Endothelial cell of umbilical vein (primary cell): Measurements from ENCODE around the gene PDCD7. TPM values are rescaled to one million over a fixed set of nuclear protein-coding genes. Genes with fewer than 3 reads are reported as not detected.

ENCODE experiments used
- BruUV-seq: library from RNA; stranded (reverse); fragments of 400-500 nt; replicated peaks from 2 replicates; lab custom pipeline; 2021; lab: Mats Ljungman, UMichigan
- CTCF ChIA-PET: fragments of 300-600, 350-600 bp; sonication (Branson Sonifier 250); formaldehyde crosslinking; loops from one replicate; lab custom pipeline; 2021; ENCODE audit warnings: antibody characterized with exemption, inconsistent platforms; lab: Charles Lee
- POLR2A ChIA-PET: fragments of 300-600, 350-600 bp; sonication (Branson Sonifier 250); formaldehyde crosslinking; loops from one replicate; lab custom pipeline; 2021; ENCODE audit warnings: antibody characterized with exemption, inconsistent platforms; lab: Charles Lee
- DNase-seq: peaks from one replicate; pipeline ENCODE4 v3.0.0-alpha.2; 2011; ENCODE audit warnings: low read depth, low spot score
- FAIRE-seq: peaks from 2 replicates; lab custom pipeline; 2011; peaks lifted over from hg19 to GRCh38; lab: Jason Lieb, UNC
- H2AFZ ChIP-seq: 2 replicates; pipeline ENCODE4 v1.6.0; 2012; ENCODE audit warnings: low read depth, low read length, control low read depth, inconsistent platforms
- H3K27ac ChIP-seq: 2 replicates; pipeline ENCODE4 v1.5.1; 2011; ENCODE audit warnings: low read depth, mild to moderate bottlenecking, control low read depth, low read length, moderate library complexity; ENCODE audit not compliant: insufficient read depth
- H3K27me3 ChIP-seq, 2 experiments: 2 replicates each; pipeline versions ENCODE4 v1.6.0 to v1.6.1; 2011; ENCODE audit warnings: low read length in 2 of 2, mixed read lengths in 1 of 2; ENCODE audit not compliant: control insufficient read depth in 2 of 2, insufficient read depth in 2 of 2
- H3K36me3 ChIP-seq, 2 experiments: 2 replicates in 1 of 2; 3 replicates in 1 of 2; pipeline ENCODE4 v1.5.1; 2011; ENCODE audit warnings: low read length in 2 of 2, mild to moderate bottlenecking in 1 of 2, moderate library complexity in 1 of 2; ENCODE audit not compliant: control insufficient read depth in 2 of 2, insufficient read depth in 2 of 2; ENCODE audit errors: extremely low read depth in 1 of 2
- H3K4me1 ChIP-seq: 3 replicates; pipeline ENCODE4 v1.5.1; 2011; ENCODE audit warnings: mild to moderate bottlenecking, low read length; ENCODE audit not compliant: control insufficient read depth, insufficient read depth; ENCODE audit errors: extremely low read depth
- H3K4me2 ChIP-seq: 2 replicates; pipeline ENCODE4 v1.6.1; 2011; ENCODE audit warnings: low read length, control low read depth, mixed read lengths; ENCODE audit not compliant: insufficient read depth
- H3K4me3 ChIP-seq, 3 experiments: fragments of 200-600 bp in 1 of 3; sonication (generic), shearing (Covaris generic) in 1 of 3; replicated peaks in 1 of 3; 2 replicates each; pipeline ENCODE4 v1.5.1; 2011 to 2016; ENCODE audit warnings: control low read depth in 3 of 3, low read length in 3 of 3, mild to moderate bottlenecking in 2 of 3, inconsistent platforms in 1 of 3, low read depth in 1 of 3, moderate library complexity in 1 of 3; ENCODE audit not compliant: insufficient read depth in 1 of 3
- H3K79me2 ChIP-seq: 2 replicates; pipeline ENCODE4 v1.6.0; 2012; ENCODE audit warnings: low read length, inconsistent platforms; ENCODE audit not compliant: control insufficient read depth, insufficient read depth
- H3K9ac ChIP-seq: replicated peaks from 2 replicates; pipeline ENCODE3; 2011; ENCODE audit warnings: low read length, control low read depth; ENCODE audit not compliant: insufficient read depth; ENCODE audit errors: extremely low read depth
- H3K9me1 ChIP-seq: replicated peaks from 3 replicates; pipeline ENCODE4 v1.6.0; 2011; ENCODE audit warnings: mild to moderate bottlenecking, low read length; ENCODE audit not compliant: control insufficient read depth, insufficient read depth; ENCODE audit errors: extremely low read depth
- H3K9me3 ChIP-seq: replicated peaks from 2 replicates; pipeline ENCODE4 v1.5.1; 2012; ENCODE audit warnings: low read length, inconsistent platforms; ENCODE audit not compliant: control insufficient read depth, insufficient read depth
- H4K20me1 ChIP-seq: replicated peaks from 2 replicates; pipeline ENCODE3; 2011; ENCODE audit warnings: mild to moderate bottlenecking, low read length; ENCODE audit not compliant: control insufficient read depth, insufficient read depth; ENCODE audit errors: extremely low read depth
- CTCF ChIP-seq, 2 donors: IDR thresholded peaks; 1 replicate in 1 of 2; 2 replicates in 1 of 2; pipeline ENCODE4 v1.5.1; 2011; ENCODE audit warnings: low read length in 2 of 2, mild to moderate bottlenecking in 2 of 2, moderate library complexity in 2 of 2, control low read depth in 1 of 2, inconsistent platforms in 1 of 2, low read depth in 1 of 2; ENCODE audit not compliant: insufficient read depth in 1 of 2; ENCODE audit errors: extremely low read depth in 1 of 2
- EZH2 ChIP-seq: IDR thresholded peaks from 2 replicates; pipeline ENCODE4 v1.6.1; 2012; ENCODE audit warnings: borderline replicate concordance, low read depth, mild to moderate bottlenecking, moderate library complexity, low read length, inconsistent platforms; ENCODE audit not compliant: severe bottlenecking
- FOS ChIP-seq: IDR thresholded peaks from 2 replicates; pipeline ENCODE4 v1.6.1; 2011; ENCODE audit warnings: mild to moderate bottlenecking, low read length, moderate library complexity, borderline replicate concordance; ENCODE audit not compliant: insufficient read depth
- GATA2 ChIP-seq: IDR thresholded peaks from 2 replicates; pipeline ENCODE4 v1.7.0; 2011; ENCODE audit warnings: low read depth, mild to moderate bottlenecking, moderate library complexity, mixed read lengths, low read length; ENCODE audit not compliant: insufficient read length, insufficient read depth
- JUN ChIP-seq: IDR thresholded peaks from 2 replicates; pipeline ENCODE4 v1.6.1; 2011; ENCODE audit warnings: borderline replicate concordance, low read depth; ENCODE audit not compliant: insufficient read length, insufficient read depth
- MAX ChIP-seq: IDR thresholded peaks from 2 replicates; pipeline ENCODE4 v1.6.1; 2011; ENCODE audit not compliant: insufficient read depth, insufficient read length
- MYC ChIP-seq: IDR thresholded peaks from one replicate; pipeline ENCODE4 v1.6.1; 2011; ENCODE audit warnings: mild to moderate bottlenecking, low read depth, low read length
- POLR2A ChIP-seq: IDR thresholded peaks from 2 replicates; pipeline ENCODE4 v1.6.1; 2012; ENCODE audit warnings: low read depth, mild to moderate bottlenecking, control low read depth, low read length
- POLR2AphosphoS5 ChIP-seq: IDR thresholded peaks from 2 replicates; pipeline ENCODE4 v1.6.1; 2012; ENCODE audit warnings: low read depth, mild to moderate bottlenecking, control low read depth, low read length, moderate library complexity; ENCODE audit not compliant: insufficient read depth
- dilution Hi-C: fragments of 300-500 bp; cut with MboI; formaldehyde crosslinking; loops from one replicate; pipeline ENCODE4 v1.15.0; 2019; ENCODE audit warnings: low sequenced_read_pairs; ENCODE audit not compliant: extremely low pct_ligation_motif_present
- intact Hi-C: fragments of 100-400 bp; cut with micrococcal nuclease; formaldehyde crosslinking; loops from one replicate; pipeline ENCODE4 v1.10.0; 2022
- polyA plus RNA-seq, 4 experiments: library from polyadenylated mRNA; depleted of rRNA in 3 of 4; stranded (reverse) in 3 of 4; unstranded in 1 of 4; fragments of >200 nt; gene quantifications; 2 replicates each; pipeline versions ENCODE4 v1.2.1 to v1.2.3, GENCODE V29; 2011 to 2012; ENCODE audit warnings: missing spikeins in 1 of 4
- total RNA-seq: library from RNA; stranded (reverse); gene quantifications from 2 replicates; pipeline ENCODE4 v1.2.3, GENCODE V29; 2021

The PDCD7 gene
- total and polyA plus RNA-seq, 2 donors (not counting 3 experiments of a cell fraction or from before 2014, with no cell fraction given) = 12.1 to 19.5 TPM

GRCh38 chr15:65081758-65082157, 51.9 kb downstream of the PDCD7 start:
- dilution Hi-C loops = no loop called here
- Histone ChIP-seq H3K4me2 (no peak overlapping the region), H3K9ac (no peak overlapping the region), H3K9me1 (no peaks in the 10 kb centered on the region), H3K9me3 (no peaks in the 10 kb centered on the region), H3K4me3 (no peak overlapping the region), H4K20me1 (no peaks in the 10 kb centered on the region), H3K27me3 (peaks cover 46 to 51% of the 10 kb centered on the region in 2 experiments), H3K27ac (no peak overlapping the region), H2AFZ (no peak overlapping the region), H3K36me3 (no peaks in the 10 kb centered on the region), H3K4me1 (no peaks in the 10 kb centered on the region), H3K79me2 (no peaks in the 10 kb centered on the region)
- no peak for TF ChIP-seq JUN
- TF ChIP-seq POLR2A = no peak
- TF ChIP-seq EZH2 = no peak
- TF ChIP-seq CTCF (IDR thresholded peaks at IDR 0.05; ENCODE audit: extremely low read depth in 1 of 2, insufficient read depth in 1 of 2, low read depth in 1 of 2, low read length in 2 of 2) = no peak
- TF ChIP-seq MAX = no peak
- TF ChIP-seq POLR2AphosphoS5 = no peak
- no peak for TF ChIP-seq FOS
- no peak for TF ChIP-seq MYC
- TF ChIP-seq GATA2 = no peak
- DNase-seq = no peak
- ChIA-PET CTCF (interaction anchor here (1.2 to 8.8 kb wide), 3 partner anchors 20 to 28 kb away, joined by 4 to 64 read pairs (median 36); no protein-coding TSS in a partner anchor), POLR2A (no interaction called here)
- BruUV-seq = no TSS peak
- intact Hi-C loops = no loop called here
- no peak for FAIRE-seq
